Liver (tissue), 9 donors: ENCODE data around the gene ZNF143. TPM values are rescaled to one million over a fixed set of nuclear protein-coding genes. Genes with fewer than 3 reads are reported as not detected.

Experiments
- DNase-seq: peaks from one replicate; pipeline ENCODE4 v3.0.0-alpha.2; 2017; ENCODE audit warnings: low spot score
- H3K27ac ChIP-seq, 2 donors: one replicate each; pipeline ENCODE4 v1.7.0; 2013; ENCODE audit warnings: inconsistent platforms in 2 of 2, low read length in 2 of 2, control low read depth in 1 of 2, low read depth in 1 of 2, mild to moderate bottlenecking in 1 of 2
- H3K27me3 ChIP-seq, 4 donors: one replicate each; pipeline versions ENCODE4 v1.6.1 to v1.7.0; 2013; ENCODE audit warnings: low read length in 3 of 4, inconsistent platforms in 1 of 4, mild to moderate bottlenecking in 1 of 4, moderate library complexity in 1 of 4; ENCODE audit not compliant: control insufficient read depth in 4 of 4, insufficient read depth in 4 of 4
- H3K36me3 ChIP-seq, 4 donors: one replicate each; pipeline versions ENCODE4 v1.6.1 to v1.7.0; 2013; ENCODE audit warnings: low read length in 3 of 4, mild to moderate bottlenecking in 3 of 4, low read depth in 1 of 4, moderate library complexity in 1 of 4; ENCODE audit not compliant: control insufficient read depth in 4 of 4, insufficient read depth in 3 of 4
- H3K4me1 ChIP-seq, 4 donors: one replicate each; pipeline versions ENCODE4 v1.6.1 to v1.7.0; 2013; ENCODE audit warnings: low read length in 3 of 4, mild to moderate bottlenecking in 3 of 4, moderate library complexity in 1 of 4; ENCODE audit not compliant: control insufficient read depth in 4 of 4, insufficient read depth in 4 of 4
- H3K4me3 ChIP-seq, 3 donors: one replicate each; pipeline versions ENCODE4 v1.6.1 to v1.7.0; 2013; ENCODE audit warnings: low read length in 3 of 3, control low read depth in 1 of 3, low read depth in 1 of 3, mild to moderate bottlenecking in 1 of 3
- H3K9ac ChIP-seq, 2 donors: one replicate each; pipeline ENCODE4 v1.7.0; 2013; ENCODE audit warnings: low read length in 2 of 2, mild to moderate bottlenecking in 2 of 2, moderate library complexity in 2 of 2, control low read depth in 1 of 2, low read depth in 1 of 2
- H3K9me3 ChIP-seq, 4 donors: one replicate each; pipeline versions ENCODE4 v1.6.1 to v1.7.0; 2013; ENCODE audit warnings: low read length in 3 of 4; ENCODE audit not compliant: control insufficient read depth in 4 of 4
- EGR1 ChIP-seq, 2 donors: IDR thresholded peaks; 2 replicates each; pipeline ENCODE4 v1.6.1; 2016 to 2018; ENCODE audit warnings: antibody characterized with exemption in 2 of 2, low read depth in 2 of 2
- FOXA1 ChIP-seq: IDR thresholded peaks from 2 replicates; pipeline ENCODE4 v1.6.1; 2016; ENCODE audit warnings: antibody characterized with exemption
- FOXA2 ChIP-seq: IDR thresholded peaks from 2 replicates; pipeline ENCODE4 v1.6.1; 2016; ENCODE audit warnings: antibody characterized with exemption
- GABPA ChIP-seq, 2 donors: IDR thresholded peaks in 1 of 2; conservative IDR thresholded peaks in 1 of 2; 2 replicates each; pipeline ENCODE4 v1.6.1; 2016; ENCODE audit warnings: antibody characterized with exemption in 2 of 2, mild to moderate bottlenecking in 1 of 2, moderate library complexity in 1 of 2
- HNF4A ChIP-seq, 2 donors: conservative IDR thresholded peaks; 2 replicates each; pipeline ENCODE4 v1.6.1; 2016; ENCODE audit warnings: antibody characterized with exemption in 2 of 2, mild to moderate bottlenecking in 2 of 2
- HNF4G ChIP-seq: IDR thresholded peaks from 2 replicates; pipeline ENCODE4 v1.6.1; 2016; ENCODE audit warnings: antibody characterized with exemption
- JUND ChIP-seq, 2 donors: IDR thresholded peaks; 2 replicates each; pipeline ENCODE4 v1.6.1; 2016; ENCODE audit warnings: antibody characterized with exemption in 2 of 2
- NR2F2 ChIP-seq: IDR thresholded peaks from 2 replicates; pipeline ENCODE4 v1.6.1; 2016; ENCODE audit warnings: antibody characterized with exemption
- RAD21 ChIP-seq, 2 donors: IDR thresholded peaks; 2 replicates each; pipeline ENCODE4 v1.6.1; 2016; ENCODE audit warnings: antibody characterized with exemption in 2 of 2, mild to moderate bottlenecking in 2 of 2
- RXRA ChIP-seq, 2 donors: IDR thresholded peaks; 2 replicates each; pipeline ENCODE4 v1.6.1; 2017 to 2018; ENCODE audit warnings: antibody characterized with exemption in 2 of 2, mild to moderate bottlenecking in 1 of 2
- SP1 ChIP-seq: IDR thresholded peaks from 2 replicates; pipeline ENCODE4 v1.6.1; 2018; ENCODE audit warnings: antibody characterized with exemption, mild to moderate bottlenecking
- TAF1 ChIP-seq: conservative IDR thresholded peaks from 2 replicates; pipeline ENCODE4 v1.6.1; 2016; ENCODE audit warnings: antibody characterized with exemption, mild to moderate bottlenecking
- YY1 ChIP-seq: IDR thresholded peaks from 2 replicates; pipeline ENCODE4 v1.6.1; 2016; ENCODE audit warnings: antibody characterized with exemption, mild to moderate bottlenecking
- WGBS: extraction: QIAGEN DNeasy Blood & Tissue Kit; methylation state at CpG from one replicate; pipeline ENCODE4 v1.1.7; 2013; 5-methylcytosine and 5-hydroxymethylcytosine counted together
- polyA plus RNA-seq, 2 donors: library from polyadenylated mRNA; stranded (reverse) in 1 of 2; unstranded in 1 of 2; fragments of 200-250 nt in 1 of 2; fragments of >200 nt in 1 of 2; fragmentation: Nextera tagmentation in 1 of 2; extraction: Ambion mirVana in 1 of 2; gene quantifications; one replicate each; pipeline versions ENCODE4 v1.2.1 to v1.2.3, GENCODE V29; 2013 to 2015
- total RNA-seq, 2 donors: library from RNA; depleted of rRNA; stranded (reverse); fragments of >200 nt; gene quantifications; one replicate each; pipeline ENCODE4 v1.2.3, GENCODE V29; 2014
- TF ChIP-seq, protein P1 (sequence below): IDR thresholded peaks from 2 replicates; pipeline ENCODE4 v1.6.1; 2016; ENCODE audit warnings: antibody characterized with exemption, mild to moderate bottlenecking
- TF ChIP-seq, protein P2 (sequence below): IDR thresholded peaks from 2 replicates; pipeline ENCODE4 v1.6.1; 2016; ENCODE audit warnings: antibody characterized with exemption
- TF ChIP-seq, protein P3 (sequence below): fragments of 150-350 bp; IDR thresholded peaks from 2 replicates; pipeline ENCODE4 v1.5.1; 2017; ENCODE audit warnings: improper control_type of control experiment, low read depth, low read length; ENCODE audit not compliant: missing input control
- TF ChIP-seq, protein P4 (sequence below): IDR thresholded peaks from 2 replicates; pipeline ENCODE4 v1.6.1; 2016; ENCODE audit warnings: antibody characterized with exemption
- TF ChIP-seq, protein P5 (sequence below): IDR thresholded peaks from 2 replicates; pipeline ENCODE4 v1.6.1; 2016; ENCODE audit warnings: antibody characterized with exemption
- donor health status: healthy.
- donor health status: healthy.
- donor health status: healthy.
- donor health status: healthy.
- donor health status: healthy.

ZNF143 gene
- total and polyA plus RNA-seq, 4 donors, result 4.3 to 20.4 (median 12.2) TPM

DNA sequence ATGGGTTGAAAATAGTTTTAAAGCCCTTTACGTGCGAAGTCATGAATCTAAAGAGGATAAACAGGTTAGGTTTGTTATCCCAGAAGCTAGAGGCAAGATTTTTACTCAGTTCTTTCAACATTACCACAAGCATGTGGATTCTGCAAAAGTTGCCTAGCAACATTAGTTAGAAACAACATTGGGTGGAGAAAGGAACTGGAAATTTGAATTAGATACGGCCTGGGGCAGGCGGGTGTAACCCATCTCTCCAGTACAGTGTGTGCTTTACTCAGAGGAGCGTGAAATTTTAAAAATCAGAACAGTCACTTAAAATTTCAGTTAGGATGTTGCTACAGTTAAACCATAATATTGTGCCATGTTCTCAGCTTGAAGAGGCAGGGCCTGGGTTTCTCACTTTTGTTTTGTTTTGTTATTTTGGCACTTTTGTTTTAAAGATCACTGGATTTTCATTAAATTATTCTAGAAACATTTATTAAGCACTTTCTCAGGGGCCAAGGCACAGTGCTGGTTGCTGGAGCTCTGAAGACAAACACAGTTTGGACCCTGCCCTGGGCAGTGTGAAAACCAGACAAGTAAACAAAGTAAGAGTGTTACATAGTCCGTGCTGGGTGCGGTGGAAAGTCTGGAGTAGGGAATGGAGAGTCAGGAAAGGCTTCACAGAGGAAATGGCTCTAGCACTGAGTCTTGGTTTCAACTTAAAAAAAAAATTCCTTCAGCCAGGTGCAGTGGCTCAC is 108.2 kb downstream of the ZNF143 start:
- no peaks in the 10 kb centered on the region for H3K36me3 ChIP-seq
- peak overlapping the region; percentile 64 to 90 for H3K9ac ChIP-seq
- no peaks in the 10 kb centered on the region for H3K27me3 ChIP-seq
- DNase-seq, result peak; percentile 64
- 18% methylated on average over 7 of the region's 7 CpGs for WGBS
- H3K9me3 ChIP-seq, result no peaks in the 10 kb centered on the region
- peaks cover 3 to 45% (median 13%) of the 10 kb centered on the region in 4 donors for H3K4me1 ChIP-seq
- H3K27ac ChIP-seq, result peak overlapping the region; percentile 91 to 94
- peak overlapping the region in 1 of 3 donors; percentile 26 for H3K4me3 ChIP-seq
- TF ChIP-seq RAD21 (IDR thresholded peaks at IDR 0.05), result peak; percentile 17 to 43
- peak; percentile 91 for TF ChIP-seq FOXA1
- peak in 1 of 2 donors; percentile 56 for TF ChIP-seq GABPA (IDR thresholded peaks at IDR 0.05 in 1 of 2, conservative IDR thresholded peaks at IDR 0.05 in 1 of 2)
- TF ChIP-seq NR2F2, result no peak
- peak; percentile 98 for TF ChIP-seq SP1
- peak; percentile 68 to 69 for TF ChIP-seq RXRA (IDR thresholded peaks at IDR 0.05)
- TF ChIP-seq HNF4A (conservative IDR thresholded peaks at IDR 0.05), result peak; percentile 96 to 97
- TF ChIP-seq, protein P1, sequence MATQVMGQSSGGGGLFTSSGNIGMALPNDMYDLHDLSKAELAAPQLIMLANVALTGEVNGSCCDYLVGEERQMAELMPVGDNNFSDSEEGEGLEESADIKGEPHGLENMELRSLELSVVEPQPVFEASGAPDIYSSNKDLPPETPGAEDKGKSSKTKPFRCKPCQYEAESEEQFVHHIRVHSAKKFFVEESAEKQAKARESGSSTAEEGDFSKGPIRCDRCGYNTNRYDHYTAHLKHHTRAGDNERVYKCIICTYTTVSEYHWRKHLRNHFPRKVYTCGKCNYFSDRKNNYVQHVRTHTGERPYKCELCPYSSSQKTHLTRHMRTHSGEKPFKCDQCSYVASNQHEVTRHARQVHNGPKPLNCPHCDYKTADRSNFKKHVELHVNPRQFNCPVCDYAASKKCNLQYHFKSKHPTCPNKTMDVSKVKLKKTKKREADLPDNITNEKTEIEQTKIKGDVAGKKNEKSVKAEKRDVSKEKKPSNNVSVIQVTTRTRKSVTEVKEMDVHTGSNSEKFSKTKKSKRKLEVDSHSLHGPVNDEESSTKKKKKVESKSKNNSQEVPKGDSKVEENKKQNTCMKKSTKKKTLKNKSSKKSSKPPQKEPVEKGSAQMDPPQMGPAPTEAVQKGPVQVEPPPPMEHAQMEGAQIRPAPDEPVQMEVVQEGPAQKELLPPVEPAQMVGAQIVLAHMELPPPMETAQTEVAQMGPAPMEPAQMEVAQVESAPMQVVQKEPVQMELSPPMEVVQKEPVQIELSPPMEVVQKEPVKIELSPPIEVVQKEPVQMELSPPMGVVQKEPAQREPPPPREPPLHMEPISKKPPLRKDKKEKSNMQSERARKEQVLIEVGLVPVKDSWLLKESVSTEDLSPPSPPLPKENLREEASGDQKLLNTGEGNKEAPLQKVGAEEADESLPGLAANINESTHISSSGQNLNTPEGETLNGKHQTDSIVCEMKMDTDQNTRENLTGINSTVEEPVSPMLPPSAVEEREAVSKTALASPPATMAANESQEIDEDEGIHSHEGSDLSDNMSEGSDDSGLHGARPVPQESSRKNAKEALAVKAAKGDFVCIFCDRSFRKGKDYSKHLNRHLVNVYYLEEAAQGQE, result peak; percentile 92
- TF ChIP-seq HNF4G, result peak; percentile 91
- TF ChIP-seq, protein P2, sequence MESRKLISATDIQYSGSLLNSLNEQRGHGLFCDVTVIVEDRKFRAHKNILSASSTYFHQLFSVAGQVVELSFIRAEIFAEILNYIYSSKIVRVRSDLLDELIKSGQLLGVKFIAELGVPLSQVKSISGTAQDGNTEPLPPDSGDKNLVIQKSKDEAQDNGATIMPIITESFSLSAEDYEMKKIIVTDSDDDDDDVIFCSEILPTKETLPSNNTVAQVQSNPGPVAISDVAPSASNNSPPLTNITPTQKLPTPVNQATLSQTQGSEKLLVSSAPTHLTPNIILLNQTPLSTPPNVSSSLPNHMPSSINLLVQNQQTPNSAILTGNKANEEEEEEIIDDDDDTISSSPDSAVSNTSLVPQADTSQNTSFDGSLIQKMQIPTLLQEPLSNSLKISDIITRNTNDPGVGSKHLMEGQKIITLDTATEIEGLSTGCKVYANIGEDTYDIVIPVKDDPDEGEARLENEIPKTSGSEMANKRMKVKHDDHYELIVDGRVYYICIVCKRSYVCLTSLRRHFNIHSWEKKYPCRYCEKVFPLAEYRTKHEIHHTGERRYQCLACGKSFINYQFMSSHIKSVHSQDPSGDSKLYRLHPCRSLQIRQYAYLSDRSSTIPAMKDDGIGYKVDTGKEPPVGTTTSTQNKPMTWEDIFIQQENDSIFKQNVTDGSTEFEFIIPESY, result peak; percentile 34
- TF ChIP-seq, protein P3, sequence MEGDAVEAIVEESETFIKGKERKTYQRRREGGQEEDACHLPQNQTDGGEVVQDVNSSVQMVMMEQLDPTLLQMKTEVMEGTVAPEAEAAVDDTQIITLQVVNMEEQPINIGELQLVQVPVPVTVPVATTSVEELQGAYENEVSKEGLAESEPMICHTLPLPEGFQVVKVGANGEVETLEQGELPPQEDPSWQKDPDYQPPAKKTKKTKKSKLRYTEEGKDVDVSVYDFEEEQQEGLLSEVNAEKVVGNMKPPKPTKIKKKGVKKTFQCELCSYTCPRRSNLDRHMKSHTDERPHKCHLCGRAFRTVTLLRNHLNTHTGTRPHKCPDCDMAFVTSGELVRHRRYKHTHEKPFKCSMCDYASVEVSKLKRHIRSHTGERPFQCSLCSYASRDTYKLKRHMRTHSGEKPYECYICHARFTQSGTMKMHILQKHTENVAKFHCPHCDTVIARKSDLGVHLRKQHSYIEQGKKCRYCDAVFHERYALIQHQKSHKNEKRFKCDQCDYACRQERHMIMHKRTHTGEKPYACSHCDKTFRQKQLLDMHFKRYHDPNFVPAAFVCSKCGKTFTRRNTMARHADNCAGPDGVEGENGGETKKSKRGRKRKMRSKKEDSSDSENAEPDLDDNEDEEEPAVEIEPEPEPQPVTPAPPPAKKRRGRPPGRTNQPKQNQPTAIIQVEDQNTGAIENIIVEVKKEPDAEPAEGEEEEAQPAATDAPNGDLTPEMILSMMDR, result no peak
- TF ChIP-seq EGR1 (IDR thresholded peaks at IDR 0.05; ENCODE audit: low read depth in 2 of 2), result peak in 1 of 2 donors; percentile 67
- peak; percentile 93 for TF ChIP-seq FOXA2
- TF ChIP-seq, protein P4, sequence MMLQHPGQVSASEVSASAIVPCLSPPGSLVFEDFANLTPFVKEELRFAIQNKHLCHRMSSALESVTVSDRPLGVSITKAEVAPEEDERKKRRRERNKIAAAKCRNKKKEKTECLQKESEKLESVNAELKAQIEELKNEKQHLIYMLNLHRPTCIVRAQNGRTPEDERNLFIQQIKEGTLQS, result no peak
- TF ChIP-seq JUND (IDR thresholded peaks at IDR 0.05), result peak; percentile 65 to 73
- TF ChIP-seq TAF1, result peak; percentile 80
- TF ChIP-seq YY1, result peak; percentile 84
- TF ChIP-seq, protein P5, sequence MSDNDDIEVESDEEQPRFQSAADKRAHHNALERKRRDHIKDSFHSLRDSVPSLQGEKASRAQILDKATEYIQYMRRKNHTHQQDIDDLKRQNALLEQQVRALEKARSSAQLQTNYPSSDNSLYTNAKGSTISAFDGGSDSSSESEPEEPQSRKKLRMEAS, result peak; percentile 76
